ENCODE measurements around the gene CELF1.

The CELF1 gene

DNA sequence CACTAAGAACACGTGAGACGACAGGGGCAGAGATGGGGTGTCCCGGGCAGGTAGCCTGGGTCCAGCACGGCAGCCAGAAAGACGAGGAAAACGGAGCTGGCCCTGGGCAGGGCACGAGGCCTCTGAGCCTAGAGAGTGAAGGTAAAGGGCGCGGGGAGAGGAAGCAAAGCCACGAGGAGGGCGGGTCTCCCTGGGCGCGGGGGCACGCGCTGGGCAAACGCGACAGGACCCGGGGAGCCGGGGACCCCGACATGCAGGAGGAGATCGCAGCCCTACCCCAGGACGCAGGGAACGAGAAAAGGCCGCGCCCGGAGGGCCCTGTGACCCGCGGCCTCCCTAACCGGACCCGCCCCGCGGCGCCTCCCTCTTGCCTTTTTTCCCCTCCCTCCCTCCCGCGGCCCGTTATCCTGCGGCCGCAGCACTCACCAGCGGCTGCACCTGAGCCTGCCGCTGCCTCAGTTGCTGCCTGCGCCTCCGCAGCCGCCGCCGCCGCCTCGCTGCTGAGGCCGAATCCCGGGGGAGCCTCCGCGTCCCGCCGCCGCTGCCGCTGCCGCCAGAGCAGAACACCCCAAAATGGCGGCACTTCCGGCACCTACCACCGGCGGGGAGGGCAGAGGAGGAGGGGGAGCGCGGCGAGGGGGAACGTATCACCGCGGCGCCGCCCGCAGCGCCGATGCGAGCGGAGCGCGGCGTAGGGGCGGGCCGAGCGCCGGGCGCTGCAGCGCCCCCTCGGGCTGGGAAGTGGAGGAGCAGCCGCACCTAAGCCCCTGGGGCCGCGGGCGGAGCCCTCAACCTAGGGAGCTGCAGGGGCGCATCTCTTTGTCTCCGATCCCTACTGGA, at the start of gene CELF1:
Gene CELF1 (minus strand): TSS at position 567 of the 840 bp plus-strand sequence. CDS start 53,609 bp downstream, outside the sequence.
- DNase-seq: peak; percentile 78

DNA sequence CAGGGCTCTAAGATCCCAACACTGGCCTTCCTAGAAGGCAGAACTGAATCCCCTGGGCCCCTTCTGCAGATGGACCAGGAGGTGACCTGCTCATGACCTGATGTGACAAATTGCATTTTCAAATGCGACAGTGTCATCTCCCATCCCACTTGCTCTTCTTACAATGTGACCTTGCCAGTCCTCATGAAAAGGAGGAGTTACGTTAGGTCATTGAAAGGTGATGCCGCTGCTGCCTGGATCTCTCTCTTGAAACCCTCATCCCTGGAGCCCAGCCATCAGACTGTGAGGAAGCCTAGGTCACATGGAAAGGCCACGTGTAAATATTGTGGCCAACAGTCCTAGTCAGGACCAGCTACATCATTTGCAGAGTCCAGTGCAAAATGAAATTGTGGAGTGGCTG, 47.0 kb upstream of the CELF1 start:
- DNase-seq: no peak

- no peak for DNase-seq
These were observed 43.0 kb upstream of the CELF1 start for GRCh38 chr11:47595967-47596366.

GRCh38 chr11:47595029-47595428, 42.1 kb upstream of the CELF1 start:
- no peak for DNase-seq

DNA sequence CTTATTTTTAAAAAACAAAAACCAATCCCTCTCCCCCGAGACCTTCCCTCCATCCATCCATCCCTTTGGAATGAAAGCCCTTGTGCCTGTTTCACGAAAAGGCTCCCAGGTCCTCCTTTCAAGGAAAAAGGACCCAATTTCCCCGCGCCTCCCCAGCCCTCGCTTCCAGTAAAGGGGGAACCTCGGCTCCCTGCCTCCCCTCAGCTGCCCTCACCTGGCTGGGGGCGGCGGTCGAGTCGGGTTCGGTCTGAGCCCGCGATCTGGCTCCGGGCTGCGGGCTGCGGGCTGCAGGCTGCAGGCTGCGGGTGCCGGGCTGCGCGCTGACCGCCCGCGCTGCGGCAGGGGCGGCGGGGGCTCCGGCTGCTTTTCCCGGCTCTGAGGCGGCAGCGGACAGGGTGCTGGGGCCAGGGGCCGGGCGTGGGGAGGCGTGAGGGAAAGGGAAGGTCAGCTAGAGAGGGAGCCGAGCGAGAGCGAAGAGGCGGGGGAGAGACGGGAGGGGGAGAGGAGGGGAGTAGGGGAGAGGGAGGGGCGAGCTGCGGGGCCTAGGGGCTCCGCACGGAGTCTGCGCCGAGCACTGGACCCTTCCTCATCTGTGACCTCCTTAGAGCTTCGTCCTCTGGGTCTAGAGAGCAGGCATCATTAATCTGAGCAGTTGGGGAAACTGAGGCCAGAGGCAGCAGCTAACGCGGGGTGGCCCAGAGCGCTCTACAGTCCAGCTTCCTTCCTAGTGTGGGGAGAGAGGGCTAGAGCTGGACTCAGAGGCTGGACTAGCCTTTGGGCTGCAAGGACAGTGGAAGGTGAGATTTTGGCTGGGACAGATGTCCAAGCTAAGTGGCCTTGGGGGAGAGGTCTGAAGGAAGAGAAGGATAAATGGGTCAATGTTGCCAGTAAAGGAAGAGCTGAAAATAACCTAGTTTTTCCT, 41.3 kb upstream of the CELF1 start, which contains the start of gene C1QTNF4:
Gene C1QTNF4 (minus strand): TSS at position 478 of the 922 bp plus-strand sequence. CDS start 3,601 bp downstream, outside the sequence.
- no peak for DNase-seq

- no peak for DNase-seq
These were observed 40.6 kb upstream of the CELF1 start for GRCh38 chr11:47593492-47593933.

- no peak for DNase-seq
These were observed 40.0 kb upstream of the CELF1 start for GRCh38 chr11:47592970-47593369.

DNA sequence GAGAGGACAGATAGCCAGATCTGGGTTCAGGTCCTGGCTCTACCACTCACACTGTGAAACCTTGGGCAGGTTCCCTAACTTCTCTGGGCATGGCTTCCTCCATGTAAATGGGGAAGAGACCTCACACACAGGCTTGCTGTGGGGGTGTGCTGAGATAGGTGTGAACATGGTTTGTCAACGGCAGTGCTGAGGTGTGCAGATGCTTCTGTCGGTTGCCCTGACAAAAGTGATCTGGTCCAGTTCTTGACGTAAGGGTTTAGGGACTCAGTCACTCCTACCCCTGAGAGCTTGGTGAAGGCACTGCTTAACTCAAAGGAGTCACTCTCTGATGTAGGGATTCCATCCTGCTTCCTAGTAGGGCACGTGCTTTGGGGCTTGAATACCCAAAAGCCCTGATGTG, 39.3 kb upstream of the CELF1 start:
- DNase-seq: peak; percentile 47

- peak; percentile 86 for DNase-seq
These were observed 38.8 kb upstream of the CELF1 start for GRCh38 chr11:47591764-47592163.

DNA sequence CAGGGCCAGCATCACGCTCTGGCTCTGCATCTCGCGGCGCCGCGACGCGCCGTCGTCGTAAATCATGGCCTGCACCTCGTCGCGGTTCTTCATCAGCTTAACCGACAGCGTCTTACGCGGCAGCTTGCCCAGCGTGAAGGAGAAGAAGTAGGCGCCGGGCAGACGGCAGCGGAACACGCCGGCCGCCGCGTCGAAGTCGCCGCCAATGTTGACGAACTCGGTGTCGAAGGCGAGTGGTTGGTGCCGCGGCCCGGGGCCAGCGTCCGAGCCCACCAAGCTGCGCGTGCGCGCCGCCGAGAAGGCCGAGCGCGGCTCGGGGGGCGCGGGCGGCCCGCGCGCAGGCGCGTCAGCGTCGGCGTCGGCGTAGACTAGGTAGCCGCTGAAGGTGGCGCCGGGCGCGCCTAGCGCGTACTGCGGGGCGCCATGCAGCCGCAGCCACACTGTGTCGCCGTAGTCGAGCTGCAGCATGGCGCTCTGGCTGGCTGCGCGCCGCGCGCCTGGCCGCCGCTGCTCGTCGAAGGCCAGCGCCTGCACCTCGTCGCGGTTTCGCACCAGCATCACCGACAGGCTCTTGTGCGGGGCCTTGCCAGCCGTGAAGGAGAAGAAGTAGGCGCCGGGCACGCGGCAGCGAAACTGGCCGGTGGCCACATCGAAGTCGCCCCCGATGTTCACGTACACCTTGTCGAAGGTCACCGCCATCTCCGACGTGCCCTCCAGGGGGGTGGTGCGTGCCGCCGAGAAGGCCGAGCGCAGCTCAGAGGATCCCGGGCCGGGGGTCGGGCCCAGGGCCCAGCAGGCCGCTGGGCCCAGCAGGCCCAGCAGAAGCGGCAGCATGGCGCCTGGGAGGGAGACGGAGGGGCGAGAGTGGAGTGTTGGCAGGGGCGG, 37.3 kb upstream of the CELF1 start:
- DNase-seq: no peak

DNA sequence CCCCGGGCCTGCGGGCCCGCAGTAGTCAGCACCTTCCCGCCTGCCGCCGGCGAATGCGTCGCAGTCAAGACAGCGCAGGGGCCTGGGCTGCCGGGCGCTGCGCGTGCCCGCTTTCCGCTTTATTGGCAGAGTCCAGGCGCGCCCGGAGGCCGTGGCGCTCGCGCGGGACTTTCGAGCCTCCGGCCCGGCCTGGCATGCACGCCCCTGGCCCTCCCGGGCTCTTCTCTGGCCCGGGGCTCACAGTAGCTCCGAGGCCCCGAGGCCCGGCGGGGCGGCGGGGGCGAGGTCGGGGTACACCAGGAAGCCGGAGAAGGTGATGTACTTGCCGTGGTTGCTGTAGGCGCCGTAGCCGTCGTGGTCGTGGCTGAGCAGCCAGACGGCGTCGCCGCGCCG, 36.6 kb upstream of the CELF1 start:
- DNase-seq: no peak

DNA sequence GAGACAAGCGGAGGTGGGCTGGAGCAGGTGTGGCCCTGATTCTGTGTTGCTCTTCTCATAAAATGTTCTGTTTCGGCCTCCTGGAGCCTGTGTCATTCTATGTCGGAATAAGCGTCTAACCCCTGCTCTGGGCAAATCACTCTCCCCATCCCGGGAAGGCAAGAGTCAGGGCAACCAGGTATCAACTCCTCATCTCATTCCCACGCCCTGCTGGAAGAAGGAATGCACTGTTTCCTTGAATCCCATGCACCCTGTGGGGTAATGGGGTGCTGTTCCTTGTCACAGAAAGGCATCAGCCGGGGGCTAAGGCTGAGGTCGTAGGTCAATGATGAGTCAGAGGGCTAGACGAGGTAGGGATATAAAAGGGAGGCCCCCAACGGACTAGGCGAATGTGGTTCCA, 36.2 kb upstream of the CELF1 start:
- DNase-seq: no peak

GRCh38 chr11:47587723-47588326, 34.9 kb upstream of the CELF1 start:
- peak; percentile 93 for DNase-seq

GRCh38 chr11:47587039-47587716, 34.2 kb upstream of the CELF1 start:
- DNase-seq: no peak

GRCh38 chr11:47586098-47586855, 33.3 kb upstream of the CELF1 start, which contains the start of gene FAM180B:
TSS of gene FAM180B (plus strand) at chr11:47586678. CDS start at chr11:47586769, 91 bp downstream.
- no peak for DNase-seq

DNA sequence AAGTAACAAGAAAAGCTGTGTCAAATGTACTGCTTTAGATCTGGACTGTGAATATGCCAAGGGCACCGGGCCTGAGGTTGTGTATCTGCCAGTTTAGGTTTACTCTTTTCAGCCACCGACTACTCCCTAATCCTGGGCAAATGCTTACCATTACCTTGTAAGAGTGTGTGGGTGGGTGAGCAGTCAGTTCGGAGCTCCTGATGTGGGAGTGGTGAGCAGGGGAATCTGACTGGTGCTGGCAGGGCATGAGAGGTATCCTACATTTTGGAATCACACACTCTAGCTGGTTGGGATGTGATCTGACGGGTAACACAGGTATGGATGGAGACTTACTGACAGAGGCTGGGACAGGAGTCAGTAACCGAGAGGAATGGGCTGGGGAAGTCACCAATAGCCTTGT, 30.9 kb upstream of the CELF1 start:
- no peak for DNase-seq

DNA sequence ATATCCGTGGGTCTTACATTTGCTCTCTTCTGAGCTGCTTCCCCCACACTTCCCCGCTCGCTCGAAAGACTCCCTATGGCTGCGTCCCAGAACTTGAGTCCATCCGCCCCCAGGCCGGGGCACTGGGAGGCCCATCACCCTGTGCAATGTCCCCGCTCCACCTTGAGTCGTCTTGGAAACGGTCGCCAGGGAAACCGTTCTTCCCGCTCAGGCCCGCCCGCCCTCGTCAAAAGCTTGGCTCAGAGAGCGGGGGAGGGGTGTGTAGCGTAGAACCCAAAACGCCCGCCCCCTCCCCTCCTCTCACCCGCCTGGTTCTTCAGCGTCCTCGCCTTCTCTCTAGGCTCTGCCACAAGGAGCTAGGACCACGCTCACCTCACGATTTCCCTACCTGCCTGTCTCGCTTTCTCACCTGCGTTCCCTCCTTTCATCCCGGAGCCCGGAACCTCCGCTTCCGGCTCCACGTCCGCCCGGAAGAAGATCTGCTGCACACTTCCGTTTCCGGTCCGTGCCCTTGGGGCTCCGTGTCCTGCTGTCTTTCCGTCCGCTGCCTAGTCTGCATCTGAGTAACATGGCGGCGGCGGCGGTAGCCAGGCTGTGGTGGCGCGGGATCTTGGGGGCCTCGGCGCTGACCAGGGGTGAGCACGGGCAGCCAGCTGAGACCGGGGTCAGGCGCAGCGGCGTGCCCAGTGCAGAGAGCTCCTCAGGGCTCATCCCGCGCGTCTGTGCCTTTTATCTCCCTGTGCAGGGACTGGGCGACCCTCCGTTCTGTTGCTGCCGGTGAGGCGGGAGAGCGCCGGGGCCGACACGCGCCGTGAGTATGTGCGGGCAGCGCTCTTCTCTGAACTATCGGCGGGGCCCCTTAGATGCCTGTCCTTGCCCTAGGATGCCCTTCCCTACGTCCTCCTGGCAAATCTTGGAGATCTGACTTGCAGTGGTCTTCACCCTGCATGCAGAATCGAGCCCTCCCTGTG, 25.9 kb upstream of the CELF1 start, which contains the start of the genes KBTBD4 and NDUFS3:
Gene KBTBD4 (minus strand): TSS at position 447 of the 971 bp plus-strand sequence. CDS start 19 bp downstream, at position 428.
Gene NDUFS3 (plus strand): TSS at position 551 of the 971 bp plus-strand sequence. CDS start 18 bp downstream, at position 569.
- peak; percentile 82 for DNase-seq

- no peak for DNase-seq
These were observed 24.6 kb upstream of the CELF1 start for GRCh38 chr11:47577460-47578041.

GRCh38 chr11:47573321-47573720, 20.4 kb upstream of the CELF1 start:
- no peak for DNase-seq
